HK-2 (cell line): Measurements from ENCODE around the gene BLVRA.

Experiments used
- DNase-seq: peaks from one replicate; pipeline ENCODE4 v3.0.0-alpha.2; 2018; ENCODE audit not compliant: unreplicated experiment

BLVRA gene

GRCh38 chr7:43749383-43749940 is 9.0 kb upstream of the BLVRA start:
- no peak for DNase-seq

GRCh38 chr7:43750016-43750887 is 8.2 kb upstream of the BLVRA start:
- no peak for DNase-seq

GRCh38 chr7:43752411-43752810 is 6.1 kb upstream of the BLVRA start:
- DNase-seq: no peak

GRCh38 chr7:43753271-43753810 is 5.1 kb upstream of the BLVRA start:
- no peak for DNase-seq

- no peak for DNase-seq
Observed at GRCh38 chr7:43753843-43754242, 4.6 kb upstream of the BLVRA start.

- DNase-seq: no peak
Observed at GRCh38 chr7:43754596-43754995, 3.9 kb upstream of the BLVRA start.

GRCh38 chr7:43756368-43757072 is 2.0 kb upstream of the BLVRA start:
- DNase-seq: no peak

GRCh38 chr7:43757073-43757720 is 1.3 kb upstream of the BLVRA start:
- DNase-seq: no peak

GRCh38 chr7:43758822-43759683 is 573 bp downstream of the BLVRA start:
- DNase-seq: peak; percentile 44

- no peak for DNase-seq
Observed at GRCh38 chr7:43760861-43761260, 2.4 kb downstream of the BLVRA start.

- DNase-seq: no peak
Observed at GRCh38 chr7:43761382-43761781, 2.9 kb downstream of the BLVRA start.

- no peak for DNase-seq
Observed at GRCh38 chr7:43761938-43762692, 3.6 kb downstream of the BLVRA start.

- DNase-seq: no peak
Observed at GRCh38 chr7:43763183-43763582, 4.7 kb downstream of the BLVRA start.

- DNase-seq: no peak
Observed at GRCh38 chr7:43764039-43764761, 5.7 kb downstream of the BLVRA start.

- DNase-seq: no peak
Observed at GRCh38 chr7:43764807-43765491, 6.5 kb downstream of the BLVRA start.

GRCh38 chr7:43766564-43766963 is 8.1 kb downstream of the BLVRA start:
- no peak for DNase-seq

GRCh38 chr7:43767311-43767710 is 8.8 kb downstream of the BLVRA start:
- DNase-seq: no peak

GRCh38 chr7:43768201-43768886 is 9.9 kb downstream of the BLVRA start:
- DNase-seq: no peak
